Measurements from ENCODE around the gene OR52I1.

DNA sequence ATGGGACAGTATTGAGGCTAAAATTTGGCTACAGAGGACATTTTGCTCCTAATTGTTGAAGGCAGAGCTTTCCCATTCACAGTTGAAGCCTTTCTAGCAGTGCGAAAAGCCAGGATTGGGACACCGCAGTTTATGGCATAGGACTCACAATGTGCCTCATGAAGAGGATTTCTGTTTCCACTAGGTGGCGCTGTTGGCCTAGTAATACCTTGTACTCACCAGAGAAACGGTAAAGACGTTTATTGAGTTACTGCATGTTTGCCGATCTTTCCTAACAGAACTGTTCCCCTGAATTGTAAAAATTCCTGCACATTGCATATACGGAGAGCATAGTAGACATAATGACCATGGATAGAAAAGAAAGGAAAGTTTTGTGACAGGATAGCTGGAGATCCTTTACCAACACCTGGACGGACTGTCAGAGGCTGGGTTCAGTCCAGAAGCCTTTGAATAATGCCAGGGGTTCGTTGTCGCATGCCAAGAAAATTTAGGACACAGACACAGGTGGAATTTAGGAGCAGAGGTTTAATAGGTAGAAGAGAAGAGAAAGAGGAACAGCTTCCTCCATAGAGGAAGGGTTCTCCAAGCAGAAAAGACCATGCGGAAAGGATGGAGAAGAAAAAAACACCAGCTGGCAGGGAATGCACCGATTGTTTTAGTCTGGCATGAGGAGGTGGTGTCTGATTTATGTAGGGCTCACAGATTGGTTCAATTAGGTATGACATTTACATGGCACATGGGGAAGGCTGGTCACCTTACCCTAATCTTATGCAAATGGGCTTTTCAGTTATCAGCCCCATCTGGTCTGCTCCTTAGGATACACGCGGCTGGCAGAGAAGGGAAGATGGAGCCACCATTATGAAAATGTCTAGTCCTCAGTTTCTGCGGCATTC, 32.6 kb downstream of the OR52I1 start:
- TF ChIP-seq, protein P1, sequence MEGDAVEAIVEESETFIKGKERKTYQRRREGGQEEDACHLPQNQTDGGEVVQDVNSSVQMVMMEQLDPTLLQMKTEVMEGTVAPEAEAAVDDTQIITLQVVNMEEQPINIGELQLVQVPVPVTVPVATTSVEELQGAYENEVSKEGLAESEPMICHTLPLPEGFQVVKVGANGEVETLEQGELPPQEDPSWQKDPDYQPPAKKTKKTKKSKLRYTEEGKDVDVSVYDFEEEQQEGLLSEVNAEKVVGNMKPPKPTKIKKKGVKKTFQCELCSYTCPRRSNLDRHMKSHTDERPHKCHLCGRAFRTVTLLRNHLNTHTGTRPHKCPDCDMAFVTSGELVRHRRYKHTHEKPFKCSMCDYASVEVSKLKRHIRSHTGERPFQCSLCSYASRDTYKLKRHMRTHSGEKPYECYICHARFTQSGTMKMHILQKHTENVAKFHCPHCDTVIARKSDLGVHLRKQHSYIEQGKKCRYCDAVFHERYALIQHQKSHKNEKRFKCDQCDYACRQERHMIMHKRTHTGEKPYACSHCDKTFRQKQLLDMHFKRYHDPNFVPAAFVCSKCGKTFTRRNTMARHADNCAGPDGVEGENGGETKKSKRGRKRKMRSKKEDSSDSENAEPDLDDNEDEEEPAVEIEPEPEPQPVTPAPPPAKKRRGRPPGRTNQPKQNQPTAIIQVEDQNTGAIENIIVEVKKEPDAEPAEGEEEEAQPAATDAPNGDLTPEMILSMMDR (IDR thresholded peaks at IDR 0.05): peak; percentile 31 to 46 (median 40)
- no peak for TF ChIP-seq POLR2A (IDR thresholded peaks at IDR 0.05)

Data from uterus (tissue), 2 donors.